HEK293 (cell line): ENCODE data around the gene MSMP.

Experiments used
- CTCF ChIA-PET: fragments of 350-600 bp; formaldehyde crosslinking; extraction: SDS; loops from one replicate; lab custom pipeline; 2021; ENCODE audit warnings: antibody characterized with exemption; lab: Yijun Ruan, JAX
- POLR2A ChIA-PET: fragments of 300-600 bp; formaldehyde crosslinking; extraction: SDS; loops from one replicate; lab custom pipeline; 2020; ENCODE audit warnings: antibody characterized with exemption, inconsistent platforms; lab: Yijun Ruan, JAX
- H3K27ac ChIP-seq: fragments of 200-500 bp; sonication (Bioruptor generic); 2 replicates; pipeline ENCODE4 v1.5.1; 2014; ENCODE audit warnings: low read depth, low read length, control low read depth, inconsistent platforms; ENCODE audit errors: extremely low read depth
- H3K36me3 ChIP-seq, 2 experiments: fragments of 200-500 bp in 1 of 2; sonication (Bioruptor generic) in 1 of 2; 1 replicate in 1 of 2; 2 replicates in 1 of 2; pipeline ENCODE4 v1.5.1; 2014 to 2017; ENCODE audit warnings: inconsistent platforms in 2 of 2, low read length in 2 of 2; ENCODE audit not compliant: control insufficient read depth in 2 of 2, insufficient read depth in 1 of 2
- H3K4me1 ChIP-seq: fragments of 200-500 bp; sonication (Bioruptor generic); 2 replicates; pipeline ENCODE4 v1.5.1; 2014; ENCODE audit warnings: mild to moderate bottlenecking, low read length, inconsistent platforms; ENCODE audit not compliant: control insufficient read depth, insufficient read depth
- H3K4me3 ChIP-seq: 2 replicates; pipeline ENCODE4 v1.5.1; 2011; ENCODE audit warnings: low read depth, mild to moderate bottlenecking, control low read depth, low read length, moderate library complexity
- H3K9me3 ChIP-seq: fragments of 200-500 bp; sonication (Bioruptor generic); 2 replicates; pipeline ENCODE4 v1.5.1; 2014; ENCODE audit warnings: low read depth, low read length, inconsistent platforms; ENCODE audit not compliant: control insufficient read depth, insufficient read depth
- MEIS1 ChIP-seq: sonication (generic); formaldehyde crosslinking; IDR thresholded peaks from 2 replicates; pipeline ENCODE4 v1.8.1; 2022; ENCODE audit warnings: missing genetic modification reagents, mild to moderate bottlenecking, borderline replicate concordance
- OSR2 ChIP-seq: fragments of 450-650 bp; formaldehyde crosslinking; IDR thresholded peaks from 2 replicates; pipeline ENCODE4 v1.5.1; 2016; ENCODE audit warnings: missing biosample characterization, missing genetic modification characterization
- OVOL3 ChIP-seq: fragments of 450-650 bp; formaldehyde crosslinking; IDR thresholded peaks from 2 replicates; pipeline ENCODE4 v1.5.1; 2016; ENCODE audit warnings: missing biosample characterization, missing genetic modification characterization
- SCRT2 ChIP-seq: fragments of 450-650 bp; formaldehyde crosslinking; IDR thresholded peaks from 2 replicates; pipeline ENCODE4 v1.5.1; 2016; ENCODE audit warnings: missing biosample characterization, missing genetic modification characterization
- ZNF112 ChIP-seq: fragments of 450-650 bp; formaldehyde crosslinking; IDR thresholded peaks from 2 replicates; pipeline ENCODE4 v1.5.0; 2017; ENCODE audit warnings: missing biosample characterization, missing genetic modification characterization
- ZNF146 ChIP-seq: fragments of 450-650 bp; formaldehyde crosslinking; IDR thresholded peaks from 2 replicates; pipeline ENCODE4 v1.5.1; 2016; ENCODE audit warnings: missing biosample characterization, missing genetic modification characterization
- ZNF202 ChIP-seq: fragments of 450-650 bp; formaldehyde crosslinking; IDR thresholded peaks from 2 replicates; pipeline ENCODE4 v1.5.1; 2016; ENCODE audit warnings: missing biosample characterization, missing genetic modification characterization, borderline replicate concordance
- ZNF23 ChIP-seq: fragments of 450-650 bp; formaldehyde crosslinking; IDR thresholded peaks from 2 replicates; pipeline ENCODE4 v1.5.1; 2016; ENCODE audit warnings: missing biosample characterization, missing genetic modification characterization, borderline replicate concordance
- ZNF24 ChIP-seq: fragments of 450-650 bp; formaldehyde crosslinking; IDR thresholded peaks from 2 replicates; pipeline ENCODE4 v1.5.1; 2016; ENCODE audit warnings: missing biosample characterization, missing genetic modification characterization
- ZNF510 ChIP-seq: fragments of 450-650 bp; formaldehyde crosslinking; IDR thresholded peaks from 2 replicates; pipeline ENCODE4 v1.5.1; 2018; ENCODE audit warnings: mild to moderate bottlenecking, missing genetic modification characterization, missing biosample characterization; ENCODE audit not compliant: insufficient replicate concordance
- ZNF514 ChIP-seq: fragments of 450-650 bp; formaldehyde crosslinking; IDR thresholded peaks from 2 replicates; pipeline ENCODE4 v1.5.1; 2016; ENCODE audit warnings: missing biosample characterization, missing genetic modification characterization
- ZNF548 ChIP-seq: fragments of 450-650 bp; formaldehyde crosslinking; IDR thresholded peaks from 2 replicates; pipeline ENCODE4 v1.5.1; 2016; ENCODE audit warnings: missing biosample characterization, missing genetic modification characterization
- ZNF571 ChIP-seq: fragments of 450-650 bp; formaldehyde crosslinking; IDR thresholded peaks from 2 replicates; pipeline ENCODE4 v1.5.0; 2017; ENCODE audit warnings: missing biosample characterization, missing genetic modification characterization
- ZNF585B ChIP-seq: fragments of 450-650 bp; formaldehyde crosslinking; IDR thresholded peaks from 2 replicates; pipeline ENCODE4 v1.5.1; 2016; ENCODE audit warnings: missing biosample characterization, missing genetic modification characterization
- ZNF596 ChIP-seq: fragments of 450-650 bp; IDR thresholded peaks from 2 replicates; pipeline ENCODE4 v1.5.0; 2018; ENCODE audit warnings: missing biosample characterization, mild to moderate bottlenecking, missing genetic modification characterization, moderate library complexity
- ZNF843 ChIP-seq: fragments of 450-650 bp; formaldehyde crosslinking; IDR thresholded peaks from 2 replicates; pipeline ENCODE4 v1.5.1; 2016; ENCODE audit warnings: missing biosample characterization, missing genetic modification characterization
- ZXDB ChIP-seq: fragments of 450-650 bp; formaldehyde crosslinking; IDR thresholded peaks from 2 replicates; pipeline ENCODE4 v1.5.1; 2016; ENCODE audit warnings: missing biosample characterization, missing genetic modification characterization
- TF ChIP-seq, protein P1 (sequence below): fragments of 450-650 bp; formaldehyde crosslinking; IDR thresholded peaks from 2 replicates; pipeline ENCODE4 v1.5.1; 2016; ENCODE audit warnings: missing biosample characterization, missing genetic modification characterization
- TF ChIP-seq, protein P2 (sequence below): fragments of 450-650 bp; formaldehyde crosslinking; optimal IDR thresholded peaks from 2 replicates; pipeline ENCODE3; 2016; ENCODE audit warnings: missing biosample characterization, mild to moderate bottlenecking, missing genetic modification characterization
- TF ChIP-seq, protein P3 (sequence below): fragments of 450-650 bp; formaldehyde crosslinking; IDR thresholded peaks from 2 replicates; pipeline ENCODE4 v1.5.1; 2016; ENCODE audit warnings: missing biosample characterization, missing genetic modification characterization, borderline replicate concordance

MSMP gene

DNA sequence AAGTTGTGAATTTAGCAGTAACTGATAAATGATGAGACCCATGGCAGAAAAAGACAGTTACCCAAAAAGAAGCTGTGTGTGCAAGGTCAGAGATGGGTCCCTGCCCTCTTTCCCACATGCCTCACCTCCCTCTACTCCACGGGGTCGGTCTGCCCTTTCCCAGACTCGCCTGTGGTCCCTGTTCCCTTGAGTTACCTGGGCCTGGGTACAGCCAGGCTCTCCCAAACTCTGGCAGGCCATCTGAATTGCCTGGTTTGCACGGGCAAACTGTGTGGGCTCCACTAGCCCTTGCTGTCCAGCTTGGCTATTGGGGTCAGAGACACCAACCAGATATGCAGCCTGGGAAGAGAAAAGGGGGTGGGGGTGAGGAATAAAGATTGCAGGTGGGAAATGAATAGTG, 45.9 kb downstream of the MSMP start (continued):
- TF ChIP-seq ZNF23 (tag by site-specific recombination) (no peak), ZNF510 (no peak), ZNF548 (tag by site-specific recombination) (no peak), OSR2 (tag by site-specific recombination) (no peak), ZNF596 (no peak)

DNA sequence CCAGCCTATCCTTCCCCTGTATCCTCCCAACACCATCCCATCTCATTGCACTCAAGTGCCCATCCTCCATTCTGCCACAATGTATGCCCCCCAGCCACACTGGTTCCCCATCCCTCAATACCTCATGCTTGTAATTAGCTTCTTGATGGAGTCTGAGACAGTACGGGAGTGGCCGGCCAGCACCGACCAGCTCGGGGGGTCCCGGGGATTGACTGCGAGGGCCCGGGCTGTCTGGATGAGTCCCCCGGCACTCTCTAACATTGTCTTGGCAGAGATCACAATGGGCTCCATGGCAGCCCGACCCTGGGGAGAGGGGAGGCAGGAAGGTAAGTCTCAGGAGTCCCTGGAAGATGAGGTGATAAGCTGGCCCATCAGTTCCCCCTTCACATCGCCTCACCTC, 47.1 kb downstream of the MSMP start:
- ChIA-PET POLR2A (interaction anchor here (1.8 kb wide), 1 partner anchor 25 kb away, joined by 4 read pairs; the partner anchor contains the start of genes CREB3 and TLN1), CTCF (interaction anchor here (0.9 to 6.4 kb wide), 4 partner anchors 10 to 61 kb away, joined by 3 to 47 read pairs (median 4); no protein-coding TSS in a partner anchor)
- H3K4me1 ChIP-seq, result no peaks in the 10 kb centered on the region
- H3K36me3 ChIP-seq, result peaks cover 25 to 94% of the 10 kb centered on the region in 2 experiments
- no peaks in the 10 kb centered on the region for H3K9me3 ChIP-seq
- H3K4me3 ChIP-seq, result no peak overlapping the region
- TF ChIP-seq ZXDB (no peak), MEIS1 (CRISPR knock-in tag) (no peak), ZNF585B (tag by site-specific recombination) (no peak), ZNF112 (tag by site-specific recombination) (no peak), ZNF146 (tag by site-specific recombination) (no peak), OVOL3 (no peak), ZNF514 (tag by site-specific recombination) (no peak)
- TF ChIP-seq, protein P1, sequence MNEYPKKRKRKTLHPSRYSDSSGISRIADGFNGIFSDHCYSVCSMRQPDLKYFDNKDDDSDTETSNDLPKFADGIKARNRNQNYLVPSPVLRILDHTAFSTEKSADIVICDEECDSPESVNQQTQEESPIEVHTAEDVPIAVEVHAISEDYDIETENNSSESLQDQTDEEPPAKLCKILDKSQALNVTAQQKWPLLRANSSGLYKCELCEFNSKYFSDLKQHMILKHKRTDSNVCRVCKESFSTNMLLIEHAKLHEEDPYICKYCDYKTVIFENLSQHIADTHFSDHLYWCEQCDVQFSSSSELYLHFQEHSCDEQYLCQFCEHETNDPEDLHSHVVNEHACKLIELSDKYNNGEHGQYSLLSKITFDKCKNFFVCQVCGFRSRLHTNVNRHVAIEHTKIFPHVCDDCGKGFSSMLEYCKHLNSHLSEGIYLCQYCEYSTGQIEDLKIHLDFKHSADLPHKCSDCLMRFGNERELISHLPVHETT (tag by site-specific recombination), result no peak
- H3K27ac ChIP-seq, result no peak overlapping the region

DNA sequence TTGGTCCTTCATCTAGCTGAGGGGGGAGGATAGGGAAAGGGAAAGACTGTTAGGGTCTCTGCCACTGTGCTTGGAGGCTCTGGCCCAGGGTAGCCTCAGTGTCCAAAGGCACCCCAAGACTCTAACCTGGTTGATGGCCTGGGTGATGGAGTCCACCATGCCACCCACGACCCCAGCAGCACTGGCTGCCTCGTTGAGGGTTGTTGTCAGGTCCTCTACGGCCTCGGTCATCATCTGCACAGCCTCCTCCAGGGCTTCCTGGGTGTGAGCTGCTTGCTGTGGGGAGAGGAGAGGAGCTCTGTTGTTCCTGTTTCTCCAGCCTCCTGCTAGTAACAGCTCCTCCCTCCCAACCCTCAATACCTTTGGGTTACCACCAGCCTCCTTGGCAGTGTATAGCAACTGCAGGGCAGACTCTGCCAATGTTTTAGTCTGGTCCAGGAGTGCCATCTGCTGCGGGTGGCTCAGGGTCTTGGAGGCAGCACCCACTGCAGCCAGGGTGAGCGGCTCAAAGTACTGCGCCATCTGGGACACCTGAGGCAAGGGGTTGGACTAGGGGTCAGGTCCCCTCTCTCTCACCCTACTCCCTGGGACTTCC, 48.1 kb downstream of the MSMP start:
- Histone ChIP-seq H3K4me1 (no peaks in the 10 kb centered on the region), H3K4me3 (no peak overlapping the region), H3K27ac (no peak overlapping the region), H3K36me3 (peaks cover 35 to 94% of the 10 kb centered on the region in 2 experiments), H3K9me3 (no peaks in the 10 kb centered on the region)
- TF ChIP-seq, protein P2, sequence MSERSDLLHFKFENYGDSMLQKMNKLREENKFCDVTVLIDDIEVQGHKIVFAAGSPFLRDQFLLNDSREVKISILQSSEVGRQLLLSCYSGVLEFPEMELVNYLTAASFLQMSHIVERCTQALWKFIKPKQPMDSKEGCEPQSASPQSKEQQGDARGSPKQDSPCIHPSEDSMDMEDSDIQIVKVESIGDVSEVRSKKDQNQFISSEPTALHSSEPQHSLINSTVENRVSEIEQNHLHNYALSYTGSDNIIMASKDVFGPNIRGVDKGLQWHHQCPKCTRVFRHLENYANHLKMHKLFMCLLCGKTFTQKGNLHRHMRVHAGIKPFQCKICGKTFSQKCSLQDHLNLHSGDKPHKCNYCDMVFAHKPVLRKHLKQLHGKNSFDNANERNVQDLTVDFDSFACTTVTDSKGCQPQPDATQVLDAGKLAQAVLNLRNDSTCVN (tag by site-specific recombination), result no peak
- TF ChIP-seq ZNF571 (tag by site-specific recombination) (no peak), ZNF843 (no peak), ZNF24 (no peak), ZNF202 (tag by site-specific recombination) (no peak)
- ChIA-PET CTCF (interaction anchor here (0.9 to 1.5 kb wide), 6 partner anchors 9 to 176 kb away, joined by 3 to 6 read pairs (median 4); no protein-coding TSS in a partner anchor), POLR2A (interaction anchor here (0.6 to 1.8 kb wide), 3 partner anchors 11 to 58 kb away, joined by 3 to 4 read pairs (median 3); partner anchors contain the start of genes CREB3 and TLN1)

DNA sequence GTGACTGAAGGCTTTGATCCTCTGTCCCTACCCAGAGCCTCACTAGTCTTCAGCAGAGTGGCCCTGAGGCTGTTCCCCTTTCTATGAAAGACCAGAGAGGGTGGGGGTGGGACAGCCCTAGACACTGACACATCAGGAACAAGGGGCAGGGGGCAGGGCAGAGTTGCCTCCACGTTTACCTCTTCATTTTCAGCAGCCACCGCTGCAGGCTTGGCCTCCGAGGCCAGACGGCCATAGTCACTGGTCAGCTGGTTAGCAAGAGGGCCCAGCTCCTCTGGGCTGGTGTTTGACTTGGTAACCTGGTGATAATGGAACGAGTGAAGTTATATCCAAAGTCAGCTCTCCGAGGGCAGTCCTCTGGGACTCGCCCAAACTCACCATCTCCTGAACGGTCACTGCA, 48.7 kb downstream of the MSMP start:
- POLR2A ChIA-PET, result interaction anchor here (0.6 to 1.1 kb wide), 2 partner anchors 11 to 58 kb away, joined by 3 read pairs; no protein-coding TSS in a partner anchor
- H3K27ac ChIP-seq, result no peak overlapping the region
- no peaks in the 10 kb centered on the region for H3K9me3 ChIP-seq
- H3K4me3 ChIP-seq, result no peak overlapping the region
- no peaks in the 10 kb centered on the region for H3K4me1 ChIP-seq
- TF ChIP-seq, protein P3, sequence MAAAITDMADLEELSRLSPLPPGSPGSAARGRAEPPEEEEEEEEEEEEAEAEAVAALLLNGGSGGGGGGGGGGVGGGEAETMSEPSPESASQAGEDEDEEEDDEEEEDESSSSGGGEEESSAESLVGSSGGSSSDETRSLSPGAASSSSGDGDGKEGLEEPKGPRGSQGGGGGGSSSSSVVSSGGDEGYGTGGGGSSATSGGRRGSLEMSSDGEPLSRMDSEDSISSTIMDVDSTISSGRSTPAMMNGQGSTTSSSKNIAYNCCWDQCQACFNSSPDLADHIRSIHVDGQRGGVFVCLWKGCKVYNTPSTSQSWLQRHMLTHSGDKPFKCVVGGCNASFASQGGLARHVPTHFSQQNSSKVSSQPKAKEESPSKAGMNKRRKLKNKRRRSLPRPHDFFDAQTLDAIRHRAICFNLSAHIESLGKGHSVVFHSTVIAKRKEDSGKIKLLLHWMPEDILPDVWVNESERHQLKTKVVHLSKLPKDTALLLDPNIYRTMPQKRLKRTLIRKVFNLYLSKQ, result no peak
- TF ChIP-seq SCRT2 (tag by site-specific recombination), result no peak
- TF ChIP-seq, all 188 proteins: peak for 0
- peaks cover 41 to 94% of the 10 kb centered on the region in 2 experiments for H3K36me3 ChIP-seq
- CTCF ChIA-PET, result interaction anchor here (1.0 to 1.5 kb wide), 4 partner anchors 9 to 177 kb away, joined by 3 to 6 read pairs (median 4); no protein-coding TSS in a partner anchor
